H1 (cell line): ENCODE data around the gene DCTN5. TPM values are rescaled to one million over a fixed set of nuclear protein-coding genes. Genes with fewer than 3 reads are reported as not detected.

Experiments
- BCL11A ChIP-seq, 2 experiments: IDR thresholded peaks; one replicate each; pipeline ENCODE4 v1.6.1; 2011; ENCODE audit warnings: low read depth in 2 of 2, low read length in 2 of 2, mild to moderate bottlenecking in 2 of 2
- CBX8 ChIP-seq: fragments of 300-800, 300-1000 bp; sonication (generic); IDR thresholded peaks from 2 replicates; pipeline ENCODE4 v1.7.1; 2016; ENCODE audit warnings: low read depth, low read length, borderline replicate concordance
- CREB1 ChIP-seq: IDR thresholded peaks from 2 replicates; pipeline ENCODE4 v1.6.1; 2012; ENCODE audit warnings: inconsistent platforms
- GTF2F1 ChIP-seq: IDR thresholded peaks from 2 replicates; pipeline ENCODE4 v1.6.1; 2012; ENCODE audit warnings: low read depth, low read length, improper control_type of control experiment, borderline replicate concordance
- TAF1 ChIP-seq: IDR thresholded peaks from 2 replicates; pipeline ENCODE4 v1.6.1; 2011; ENCODE audit warnings: mild to moderate bottlenecking, low read depth, low read length
- TEAD4 ChIP-seq: IDR thresholded peaks from 2 replicates; pipeline ENCODE4 v1.6.1; 2012; ENCODE audit warnings: low read depth, low read length, inconsistent platforms, mixed read lengths
- polyA plus RNA-seq, 7 experiments: library from polyadenylated mRNA; depleted of rRNA in 3 of 7; stranded (reverse) in 5 of 7; unstranded in 2 of 7; fragments of >200 nt in 5 of 7; fragments of 200-250 nt in 2 of 7; gene quantifications; 1 replicate in 5 of 7; 2 replicates in 1 of 7; 4 replicates in 1 of 7; pipeline versions ENCODE4 v1.2.1 to v1.2.3, GENCODE V29; 2011 to 2013; ENCODE audit warnings: missing spikeins in 2 of 7, mixed read lengths in 2 of 7
- total RNA-seq: library from RNA; stranded (reverse); fragmentation: NEBNext Ultra II Directional; extraction: Animal tissue kit (Norgen Biotek cat#: 25700); gene quantifications from 2 replicates; pipeline ENCODE4 v1.2.1, GENCODE V29; 2021
- TF ChIP-seq, protein P1 (sequence below): fragments of 300-600 bp; sonication (generic); IDR thresholded peaks from 2 replicates; pipeline ENCODE4 v1.7.1; 2012; ENCODE audit warnings: low read length, moderate library complexity, mild to moderate bottlenecking, inconsistent platforms; ENCODE audit not compliant: insufficient replicate concordance
- TF ChIP-seq, protein P2 (sequence below): IDR thresholded peaks from 2 replicates; pipeline ENCODE4 v1.6.1; 2011; ENCODE audit warnings: low read length, improper control_type of control experiment

DCTN5 gene
- total and polyA plus RNA-seq, 2 of the 8 experiments (the other 6 are each of a cell fraction or from before 2014, with no cell fraction given): 36.0 to 74.0 TPM

DNA sequence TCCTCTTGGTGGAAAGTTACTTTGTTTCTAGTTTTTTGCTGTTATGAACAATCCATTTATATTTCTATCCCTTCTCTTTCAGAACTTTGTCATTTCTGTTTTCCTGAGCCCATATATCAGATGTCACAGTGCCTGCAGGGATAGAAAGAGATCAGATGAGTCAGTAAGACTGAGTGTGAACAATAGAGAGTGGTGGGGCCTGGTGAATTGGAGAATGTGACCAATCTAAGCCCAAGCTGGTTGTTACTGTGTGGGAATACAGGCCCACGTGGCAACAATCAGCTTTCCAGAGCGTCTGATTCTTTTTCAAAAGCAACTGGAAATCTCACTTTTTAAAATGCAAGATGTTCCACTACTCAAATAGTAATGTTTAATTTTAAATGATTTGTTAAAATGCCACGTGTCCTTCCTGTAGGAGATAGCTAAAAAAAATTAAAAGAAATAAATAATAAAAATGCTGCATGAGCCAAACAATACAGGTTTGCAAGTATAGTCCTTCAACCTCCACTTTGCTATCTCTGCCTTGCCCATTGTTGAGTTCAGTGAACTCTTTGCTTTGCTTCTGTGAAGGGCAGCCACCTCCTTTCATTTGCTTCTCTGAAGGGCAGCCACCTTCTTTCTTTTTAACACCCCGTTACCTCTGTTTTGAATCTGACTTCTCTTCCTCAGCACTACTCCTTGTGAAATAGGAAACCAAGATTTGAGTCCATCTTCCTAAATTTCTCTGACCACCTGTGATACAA, 9.6 kb downstream of the DCTN5 start (continued):
- TF ChIP-seq, protein P1, sequence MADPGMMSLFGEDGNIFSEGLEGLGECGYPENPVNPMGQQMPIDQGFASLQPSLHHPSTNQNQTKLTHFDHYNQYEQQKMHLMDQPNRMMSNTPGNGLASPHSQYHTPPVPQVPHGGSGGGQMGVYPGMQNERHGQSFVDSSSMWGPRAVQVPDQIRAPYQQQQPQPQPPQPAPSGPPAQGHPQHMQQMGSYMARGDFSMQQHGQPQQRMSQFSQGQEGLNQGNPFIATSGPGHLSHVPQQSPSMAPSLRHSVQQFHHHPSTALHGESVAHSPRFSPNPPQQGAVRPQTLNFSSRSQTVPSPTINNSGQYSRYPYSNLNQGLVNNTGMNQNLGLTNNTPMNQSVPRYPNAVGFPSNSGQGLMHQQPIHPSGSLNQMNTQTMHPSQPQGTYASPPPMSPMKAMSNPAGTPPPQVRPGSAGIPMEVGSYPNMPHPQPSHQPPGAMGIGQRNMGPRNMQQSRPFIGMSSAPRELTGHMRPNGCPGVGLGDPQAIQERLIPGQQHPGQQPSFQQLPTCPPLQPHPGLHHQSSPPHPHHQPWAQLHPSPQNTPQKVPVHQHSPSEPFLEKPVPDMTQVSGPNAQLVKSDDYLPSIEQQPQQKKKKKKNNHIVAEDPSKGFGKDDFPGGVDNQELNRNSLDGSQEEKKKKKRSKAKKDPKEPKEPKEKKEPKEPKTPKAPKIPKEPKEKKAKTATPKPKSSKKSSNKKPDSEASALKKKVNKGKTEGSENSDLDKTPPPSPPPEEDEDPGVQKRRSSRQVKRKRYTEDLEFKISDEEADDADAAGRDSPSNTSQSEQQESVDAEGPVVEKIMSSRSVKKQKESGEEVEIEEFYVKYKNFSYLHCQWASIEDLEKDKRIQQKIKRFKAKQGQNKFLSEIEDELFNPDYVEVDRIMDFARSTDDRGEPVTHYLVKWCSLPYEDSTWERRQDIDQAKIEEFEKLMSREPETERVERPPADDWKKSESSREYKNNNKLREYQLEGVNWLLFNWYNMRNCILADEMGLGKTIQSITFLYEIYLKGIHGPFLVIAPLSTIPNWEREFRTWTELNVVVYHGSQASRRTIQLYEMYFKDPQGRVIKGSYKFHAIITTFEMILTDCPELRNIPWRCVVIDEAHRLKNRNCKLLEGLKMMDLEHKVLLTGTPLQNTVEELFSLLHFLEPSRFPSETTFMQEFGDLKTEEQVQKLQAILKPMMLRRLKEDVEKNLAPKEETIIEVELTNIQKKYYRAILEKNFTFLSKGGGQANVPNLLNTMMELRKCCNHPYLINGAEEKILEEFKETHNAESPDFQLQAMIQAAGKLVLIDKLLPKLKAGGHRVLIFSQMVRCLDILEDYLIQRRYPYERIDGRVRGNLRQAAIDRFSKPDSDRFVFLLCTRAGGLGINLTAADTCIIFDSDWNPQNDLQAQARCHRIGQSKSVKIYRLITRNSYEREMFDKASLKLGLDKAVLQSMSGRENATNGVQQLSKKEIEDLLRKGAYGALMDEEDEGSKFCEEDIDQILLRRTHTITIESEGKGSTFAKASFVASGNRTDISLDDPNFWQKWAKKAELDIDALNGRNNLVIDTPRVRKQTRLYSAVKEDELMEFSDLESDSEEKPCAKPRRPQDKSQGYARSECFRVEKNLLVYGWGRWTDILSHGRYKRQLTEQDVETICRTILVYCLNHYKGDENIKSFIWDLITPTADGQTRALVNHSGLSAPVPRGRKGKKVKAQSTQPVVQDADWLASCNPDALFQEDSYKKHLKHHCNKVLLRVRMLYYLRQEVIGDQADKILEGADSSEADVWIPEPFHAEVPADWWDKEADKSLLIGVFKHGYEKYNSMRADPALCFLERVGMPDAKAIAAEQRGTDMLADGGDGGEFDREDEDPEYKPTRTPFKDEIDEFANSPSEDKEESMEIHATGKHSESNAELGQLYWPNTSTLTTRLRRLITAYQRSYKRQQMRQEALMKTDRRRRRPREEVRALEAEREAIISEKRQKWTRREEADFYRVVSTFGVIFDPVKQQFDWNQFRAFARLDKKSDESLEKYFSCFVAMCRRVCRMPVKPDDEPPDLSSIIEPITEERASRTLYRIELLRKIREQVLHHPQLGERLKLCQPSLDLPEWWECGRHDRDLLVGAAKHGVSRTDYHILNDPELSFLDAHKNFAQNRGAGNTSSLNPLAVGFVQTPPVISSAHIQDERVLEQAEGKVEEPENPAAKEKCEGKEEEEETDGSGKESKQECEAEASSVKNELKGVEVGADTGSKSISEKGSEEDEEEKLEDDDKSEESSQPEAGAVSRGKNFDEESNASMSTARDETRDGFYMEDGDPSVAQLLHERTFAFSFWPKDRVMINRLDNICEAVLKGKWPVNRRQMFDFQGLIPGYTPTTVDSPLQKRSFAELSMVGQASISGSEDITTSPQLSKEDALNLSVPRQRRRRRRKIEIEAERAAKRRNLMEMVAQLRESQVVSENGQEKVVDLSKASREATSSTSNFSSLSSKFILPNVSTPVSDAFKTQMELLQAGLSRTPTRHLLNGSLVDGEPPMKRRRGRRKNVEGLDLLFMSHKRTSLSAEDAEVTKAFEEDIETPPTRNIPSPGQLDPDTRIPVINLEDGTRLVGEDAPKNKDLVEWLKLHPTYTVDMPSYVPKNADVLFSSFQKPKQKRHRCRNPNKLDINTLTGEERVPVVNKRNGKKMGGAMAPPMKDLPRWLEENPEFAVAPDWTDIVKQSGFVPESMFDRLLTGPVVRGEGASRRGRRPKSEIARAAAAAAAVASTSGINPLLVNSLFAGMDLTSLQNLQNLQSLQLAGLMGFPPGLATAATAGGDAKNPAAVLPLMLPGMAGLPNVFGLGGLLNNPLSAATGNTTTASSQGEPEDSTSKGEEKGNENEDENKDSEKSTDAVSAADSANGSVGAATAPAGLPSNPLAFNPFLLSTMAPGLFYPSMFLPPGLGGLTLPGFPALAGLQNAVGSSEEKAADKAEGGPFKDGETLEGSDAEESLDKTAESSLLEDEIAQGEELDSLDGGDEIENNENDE: no peak
- no peak for TF ChIP-seq GTF2F1
- no peak for TF ChIP-seq CBX8
- TF ChIP-seq CREB1: no peak
- TF ChIP-seq, protein P2, sequence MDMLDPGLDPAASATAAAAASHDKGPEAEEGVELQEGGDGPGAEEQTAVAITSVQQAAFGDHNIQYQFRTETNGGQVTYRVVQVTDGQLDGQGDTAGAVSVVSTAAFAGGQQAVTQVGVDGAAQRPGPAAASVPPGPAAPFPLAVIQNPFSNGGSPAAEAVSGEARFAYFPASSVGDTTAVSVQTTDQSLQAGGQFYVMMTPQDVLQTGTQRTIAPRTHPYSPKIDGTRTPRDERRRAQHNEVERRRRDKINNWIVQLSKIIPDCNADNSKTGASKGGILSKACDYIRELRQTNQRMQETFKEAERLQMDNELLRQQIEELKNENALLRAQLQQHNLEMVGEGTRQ: no peak
- no peak for TF ChIP-seq TEAD4
- TF ChIP-seq BCL11A (IDR thresholded peaks at IDR 0.05; ENCODE audit: low read depth in 2 of 2, low read length in 2 of 2): no peak
- no peak for TF ChIP-seq TAF1
